ENCODE measurements around the gene SLC7A11.
A peak's percentile ranks its signal among the peaks of the same experiment; 100 is the strongest.

The SLC7A11 gene

GRCh38 chr4:138178566-138178965 lies 63.6 kb downstream of the SLC7A11 start:
- no peak for FAIRE-seq

GRCh38 chr4:138177278-138177968 lies 64.7 kb downstream of the SLC7A11 start:
- FAIRE-seq (peak; percentile 15), DNase-seq (ENCODE audit: extremely low spot score, insufficient read length, low read depth) (no peak)

More at GRCh38 chr4:138178566-138178965, 63.6 kb downstream of the SLC7A11 start:
- no peak for DNase-seq (ENCODE audit: extremely low spot score, insufficient read length, low read depth)

DNA sequence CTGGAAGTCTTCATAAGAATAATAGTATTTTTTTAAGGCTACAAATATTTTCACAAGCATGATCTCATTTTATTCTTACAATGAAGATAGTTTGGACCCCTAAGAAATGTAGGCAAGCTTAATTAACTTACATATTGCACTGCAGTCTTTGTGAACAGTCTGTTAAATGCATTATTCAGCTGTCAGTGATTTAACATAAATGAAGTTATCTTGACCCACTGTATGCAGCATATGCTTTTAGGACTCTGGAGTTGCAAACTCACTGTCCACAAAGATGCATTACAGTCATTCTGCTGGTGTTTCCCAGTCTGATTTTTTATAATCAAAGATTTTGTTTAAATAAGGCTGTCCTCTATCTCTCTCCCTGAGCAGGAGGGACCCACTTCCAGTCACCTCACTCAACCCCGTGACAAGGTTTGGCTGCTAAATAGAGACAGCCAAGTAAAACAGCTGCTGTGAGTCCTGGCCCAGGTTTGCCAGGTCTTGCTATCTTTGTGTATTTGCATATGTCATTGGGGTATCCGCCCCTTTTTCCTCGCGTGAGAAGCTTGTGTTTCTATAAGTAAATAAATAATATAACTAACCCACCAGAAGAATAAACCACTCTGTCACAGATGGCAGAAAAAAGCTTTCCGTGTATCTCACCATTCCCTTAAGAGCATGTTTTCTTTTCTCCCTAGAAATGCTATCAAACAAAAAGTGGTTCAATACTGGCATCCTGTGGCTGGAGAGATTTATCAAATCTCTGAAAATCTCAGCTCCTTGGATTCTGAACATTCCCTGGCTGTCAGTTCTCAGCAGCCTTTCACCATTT lies 67.0 kb downstream of the SLC7A11 start:
- DNase-seq (ENCODE audit: extremely low spot score, insufficient read length, low read depth) (no peak), FAIRE-seq (no peak)

DNA sequence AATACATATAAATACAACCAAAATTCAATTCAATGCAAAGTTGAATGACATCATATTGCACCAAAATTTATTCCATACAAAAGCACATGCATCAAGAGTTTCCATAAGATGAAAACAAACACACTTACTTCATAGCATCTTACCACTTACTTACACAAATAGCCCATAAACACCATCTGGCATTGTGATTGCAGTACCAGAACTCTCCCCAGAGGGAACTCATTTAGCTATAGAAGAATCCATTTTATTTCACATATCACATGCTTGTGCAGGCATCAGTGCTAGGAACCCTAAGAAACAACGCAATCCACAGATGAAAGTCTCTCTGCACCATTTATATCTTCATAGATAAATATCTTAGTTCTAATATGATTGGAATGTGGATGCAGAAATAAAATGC lies 77.9 kb downstream of the SLC7A11 start:
- no peak for FAIRE-seq

GRCh38 chr4:138163171-138163570 lies 79.0 kb downstream of the SLC7A11 start:
- DNase-seq (ENCODE audit: extremely low spot score, insufficient read length, low read depth) (no peak), FAIRE-seq (no peak)

More for the DNA sequence above, 77.9 kb downstream of the SLC7A11 start:
- DNase-seq (ENCODE audit: extremely low spot score, insufficient read length, low read depth): no peak

- DNase-seq (ENCODE audit: extremely low spot score, insufficient read length, low read depth) (no peak), FAIRE-seq (no peak)
These were observed 79.9 kb downstream of the SLC7A11 start for GRCh38 chr4:138162259-138162658.

DNA sequence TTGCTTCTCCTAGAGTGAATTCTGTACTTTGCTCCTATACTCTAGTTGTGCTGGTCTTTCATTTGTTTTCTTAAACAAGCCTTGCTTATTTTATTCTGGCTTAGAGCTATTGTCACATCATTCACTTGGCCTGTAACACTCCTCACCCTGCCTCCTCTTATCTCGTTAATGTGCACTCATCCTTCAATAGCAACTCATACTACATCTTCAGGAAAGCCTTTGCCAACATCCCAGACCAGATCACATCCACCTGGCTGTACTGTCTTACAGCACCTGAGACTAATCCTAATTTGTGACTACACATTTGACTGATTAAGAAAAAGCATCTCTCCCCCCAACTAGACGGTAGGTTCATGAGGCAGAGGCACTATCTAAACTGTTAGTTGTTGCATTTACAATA lies 80.8 kb downstream of the SLC7A11 start:
- no peak for FAIRE-seq
- no peak for DNase-seq (ENCODE audit: extremely low spot score, insufficient read length, low read depth)

GRCh38 chr4:138158746-138159297 lies 83.3 kb downstream of the SLC7A11 start:
- DNase-seq (ENCODE audit: extremely low spot score, insufficient read length, low read depth) (no peak), FAIRE-seq (no peak)

DNA sequence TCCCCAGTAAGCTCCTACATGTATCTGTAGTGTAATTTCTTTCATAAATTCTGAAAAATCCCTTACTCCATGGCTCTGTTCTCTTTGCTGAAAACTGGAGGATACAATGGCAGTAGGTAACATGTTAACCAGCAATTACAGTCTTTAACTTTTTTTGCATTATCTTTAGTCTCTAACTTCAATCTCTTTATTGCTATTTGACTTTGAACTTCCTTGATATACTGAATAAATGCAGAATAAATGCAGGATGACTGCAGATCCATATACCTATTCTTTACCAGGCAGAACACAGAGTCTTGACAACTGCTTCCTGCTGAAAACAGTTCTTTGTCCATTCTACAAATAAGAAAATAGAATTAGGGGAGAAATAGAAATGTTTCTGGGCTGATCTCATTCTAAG lies 101.3 kb downstream of the SLC7A11 start:
- FAIRE-seq (no peak), DNase-seq (ENCODE audit: extremely low spot score, insufficient read length, low read depth) (no peak)

- DNase-seq (ENCODE audit: extremely low spot score, insufficient read length, low read depth) (no peak), FAIRE-seq (no peak)
These were observed 103.4 kb downstream of the SLC7A11 start for GRCh38 chr4:138138774-138139173.

DNA sequence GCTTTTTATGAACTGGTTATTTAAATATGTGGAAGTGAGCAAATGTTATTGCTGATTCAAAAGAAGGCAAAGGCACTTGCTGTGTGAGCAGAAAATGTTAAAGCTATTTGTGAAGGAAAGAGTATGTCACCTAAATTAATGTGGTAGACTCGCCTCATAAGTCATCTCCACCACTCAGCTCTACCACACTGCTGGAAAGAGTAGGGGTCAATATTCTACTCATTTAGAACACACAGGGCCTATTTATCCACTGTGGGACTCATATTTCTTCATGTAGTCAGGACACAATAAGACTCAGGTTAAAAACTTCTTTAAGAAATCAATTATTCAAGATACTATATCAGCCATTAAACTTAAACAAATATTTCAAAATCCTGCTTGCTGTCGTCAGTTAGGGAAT lies 106.5 kb downstream of the SLC7A11 start:
- FAIRE-seq (no peak), DNase-seq (ENCODE audit: extremely low spot score, insufficient read length, low read depth) (no peak)

DNA sequence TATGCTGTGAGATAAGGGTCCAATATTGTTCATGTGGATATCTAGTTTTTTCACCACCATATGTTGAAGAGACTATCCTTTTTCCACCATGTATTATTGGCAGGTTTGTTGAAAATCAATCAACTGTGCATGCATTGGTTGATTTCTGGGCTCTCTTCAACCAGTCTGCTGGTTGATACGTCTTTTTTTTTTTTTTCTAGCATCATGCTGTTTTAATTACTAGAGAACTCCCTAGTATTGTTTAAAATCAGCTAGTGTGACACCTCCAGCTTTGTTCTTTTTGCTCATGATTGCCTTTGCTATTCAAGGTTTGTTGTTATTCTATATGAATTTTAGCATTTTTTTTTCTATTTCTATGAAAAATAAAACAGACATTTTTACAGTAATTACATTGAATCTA lies 123.9 kb downstream of the SLC7A11 start:
- FAIRE-seq (no peak), DNase-seq (ENCODE audit: extremely low spot score, insufficient read length, low read depth) (no peak)

DNA sequence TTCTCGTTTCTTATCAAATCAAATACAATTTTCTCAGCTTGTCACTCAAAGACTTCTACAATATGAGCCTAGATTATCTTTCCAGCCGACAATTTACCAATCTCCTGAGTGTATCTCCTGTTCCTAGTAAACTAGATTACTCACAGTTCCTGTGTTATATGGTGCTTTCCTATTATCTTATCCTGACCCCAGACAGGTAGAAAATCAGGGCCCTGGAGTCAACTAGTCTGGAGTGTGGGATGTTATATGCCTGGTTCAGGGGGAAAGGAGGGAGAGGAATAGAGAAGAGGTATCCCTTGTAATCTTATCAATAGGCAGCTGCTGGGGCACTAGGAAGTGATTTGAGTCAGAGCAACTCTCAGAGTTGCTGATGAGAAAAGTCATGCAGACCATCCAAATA lies 127.1 kb downstream of the SLC7A11 start:
- FAIRE-seq: no peak
- DNase-seq (ENCODE audit: extremely low spot score, insufficient read length, low read depth): no peak

DNA sequence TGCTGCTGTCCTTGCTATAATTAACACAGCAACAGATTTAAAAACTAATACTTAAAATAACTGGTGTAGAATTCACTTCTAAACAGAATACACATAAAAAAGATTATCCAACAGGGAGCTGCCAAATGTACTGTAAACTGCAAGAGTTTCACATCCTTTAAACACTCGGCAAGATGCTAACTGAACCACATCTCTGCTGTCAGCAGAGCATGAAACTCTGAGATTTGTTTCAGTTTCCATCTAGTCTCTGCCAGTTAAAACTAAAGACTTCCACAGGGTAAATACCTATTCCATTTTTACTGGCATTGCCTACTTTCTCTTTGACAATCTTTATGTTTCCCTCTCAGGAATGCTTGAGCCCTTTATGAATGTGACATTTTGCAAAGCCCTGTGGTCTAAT lies 127.7 kb downstream of the SLC7A11 start:
- DNase-seq (ENCODE audit: extremely low spot score, insufficient read length, low read depth): peak; percentile 11
- FAIRE-seq: peak; percentile 85

All from GM18507 (cell line).